Measurements from ENCODE around the gene KRTAP5-1.

KRTAP5-1 gene

DNA sequence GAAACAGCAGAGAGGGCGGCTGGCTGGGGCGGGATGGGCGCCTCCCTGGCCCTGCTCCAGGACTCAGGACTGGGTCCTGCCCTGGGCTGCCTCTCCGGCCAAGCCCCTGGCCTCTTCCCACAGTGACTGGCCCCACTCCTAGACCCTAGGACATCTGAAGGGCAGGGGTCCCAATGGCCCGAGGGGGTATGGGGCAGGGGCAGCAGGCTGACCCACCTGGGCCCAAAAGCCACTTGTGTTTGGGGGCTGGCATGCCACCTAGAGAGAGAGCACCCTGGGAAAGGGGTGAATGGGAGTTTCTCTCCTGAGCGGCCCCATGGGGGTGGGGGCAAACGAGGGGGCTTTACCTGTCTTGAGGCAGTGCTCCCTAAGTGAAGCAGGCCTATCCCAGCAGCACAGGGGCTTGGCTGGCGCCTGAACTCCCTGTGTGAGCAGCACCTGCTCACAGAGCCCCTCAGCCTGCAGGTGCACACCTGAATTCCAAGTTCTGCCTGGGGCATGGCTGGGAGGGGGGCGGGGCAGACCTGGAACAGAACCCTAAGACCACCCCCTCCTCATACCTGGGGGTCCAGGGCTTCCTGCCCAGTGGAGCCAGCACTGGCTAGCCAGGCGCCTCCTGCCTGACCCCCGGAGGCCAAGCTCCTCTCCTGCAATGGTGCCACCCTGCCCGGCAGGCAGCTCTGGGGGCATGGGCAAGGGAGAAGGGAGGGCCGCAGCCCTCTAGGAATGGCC, 29.9 kb downstream of the KRTAP5-1 start:
- peaks cover 10% of the 10 kb centered on the region for H3K4me1 ChIP-seq (ENCODE audit: control insufficient read depth, insufficient read depth, low read length)
- H3K4me3 ChIP-seq (ENCODE audit: insufficient read depth, low read depth, low read length), result no peak overlapping the region
- 82 to 83% methylated on average over 13 of the region's 13 CpGs for WGBS, 2 experiments
- no peak overlapping the region for H3K27ac ChIP-seq (ENCODE audit: insufficient read depth, low read depth, low read length, poor library complexity, severe bottlenecking)
- H3K9me3 ChIP-seq (ENCODE audit: control insufficient read depth, low read length), result no peaks in the 10 kb centered on the region
- peaks cover 49% of the 10 kb centered on the region for H3K27me3 ChIP-seq (ENCODE audit: control insufficient read depth, insufficient read depth, low read length, poor library complexity, severe bottlenecking)
- H3K36me3 ChIP-seq (ENCODE audit: control insufficient read depth, insufficient read depth, low read length), result no peaks in the 10 kb centered on the region

GRCh38 chr11:1553808-1554594, 31.1 kb downstream of the KRTAP5-1 start:
- no peak overlapping the region for H3K27ac ChIP-seq (ENCODE audit: insufficient read depth, low read depth, low read length, poor library complexity, severe bottlenecking)
- 59 to 65% methylated on average over 20 of the region's 20 CpGs for WGBS, 2 experiments
- H3K9me3 ChIP-seq (ENCODE audit: control insufficient read depth, low read length), result no peaks in the 10 kb centered on the region
- peaks cover 7% of the 10 kb centered on the region for H3K4me1 ChIP-seq (ENCODE audit: control insufficient read depth, insufficient read depth, low read length)
- no peak overlapping the region for H3K4me3 ChIP-seq (ENCODE audit: insufficient read depth, low read depth, low read length)
- no peaks in the 10 kb centered on the region for H3K36me3 ChIP-seq (ENCODE audit: control insufficient read depth, insufficient read depth, low read length)
- peaks cover 60% of the 10 kb centered on the region for H3K27me3 ChIP-seq (ENCODE audit: control insufficient read depth, insufficient read depth, low read length, poor library complexity, severe bottlenecking)

DNA sequence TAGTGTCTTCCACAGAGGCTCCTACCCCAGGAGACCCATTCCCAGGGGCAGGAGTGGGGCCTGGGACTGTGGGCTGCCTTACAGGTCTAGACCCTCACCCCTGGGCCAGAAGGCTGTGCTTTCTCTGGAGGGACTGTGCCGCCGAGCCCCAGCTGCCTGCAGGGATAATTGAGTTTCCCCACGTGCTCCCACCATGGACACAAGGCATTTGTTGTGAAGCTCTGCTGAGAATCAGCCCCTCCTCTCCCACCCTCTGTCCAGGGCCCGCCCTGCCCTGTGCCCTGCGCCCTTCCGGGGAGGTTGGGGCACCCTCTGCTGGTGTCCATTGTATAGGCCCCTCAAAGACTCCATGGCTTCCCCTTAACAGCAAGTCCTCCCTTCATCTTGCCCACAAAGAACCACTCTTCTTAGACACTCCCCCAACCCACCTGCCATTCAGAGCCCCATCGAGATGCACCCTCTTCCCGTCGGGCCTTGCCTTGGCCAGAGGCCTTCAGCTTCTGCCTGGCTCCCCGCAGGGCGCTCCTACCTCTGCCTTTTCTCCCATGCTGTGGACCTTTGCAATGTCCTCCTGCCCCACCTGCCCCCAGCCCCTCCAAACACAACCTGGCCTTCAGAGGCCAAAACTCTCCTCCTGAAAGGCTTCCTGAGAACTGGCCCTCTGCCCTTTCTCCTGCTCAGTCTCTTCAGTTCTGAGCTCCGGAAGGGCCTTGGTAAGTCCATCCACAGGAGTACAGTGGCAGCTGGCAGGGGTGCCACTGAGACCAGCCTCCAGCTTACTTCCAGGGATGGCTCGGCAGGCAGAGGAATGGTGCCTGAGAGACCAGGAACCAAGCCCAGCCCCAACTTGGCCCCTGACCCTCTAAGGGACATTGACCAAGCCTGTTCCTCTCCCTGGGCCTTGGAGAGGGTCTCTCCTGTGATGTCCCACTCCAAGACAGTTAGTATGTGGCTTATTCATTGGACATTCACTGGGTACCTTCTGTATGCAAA, 35.4 kb downstream of the KRTAP5-1 start:
- H3K36me3 ChIP-seq (ENCODE audit: control insufficient read depth, insufficient read depth, low read length), result no peaks in the 10 kb centered on the region
- no peak overlapping the region for H3K4me3 ChIP-seq (ENCODE audit: insufficient read depth, low read depth, low read length)
- H3K27me3 ChIP-seq (ENCODE audit: control insufficient read depth, insufficient read depth, low read length, poor library complexity, severe bottlenecking), result peaks cover 66% of the 10 kb centered on the region
- H3K9me3 ChIP-seq (ENCODE audit: control insufficient read depth, low read length), result no peaks in the 10 kb centered on the region
- no peak overlapping the region for H3K27ac ChIP-seq (ENCODE audit: insufficient read depth, low read depth, low read length, poor library complexity, severe bottlenecking)
- 80 to 81% methylated on average over 13 of the region's 13 CpGs for WGBS, 2 experiments
- H3K4me1 ChIP-seq (ENCODE audit: control insufficient read depth, insufficient read depth, low read length), result peaks cover 16% of the 10 kb centered on the region

DNA sequence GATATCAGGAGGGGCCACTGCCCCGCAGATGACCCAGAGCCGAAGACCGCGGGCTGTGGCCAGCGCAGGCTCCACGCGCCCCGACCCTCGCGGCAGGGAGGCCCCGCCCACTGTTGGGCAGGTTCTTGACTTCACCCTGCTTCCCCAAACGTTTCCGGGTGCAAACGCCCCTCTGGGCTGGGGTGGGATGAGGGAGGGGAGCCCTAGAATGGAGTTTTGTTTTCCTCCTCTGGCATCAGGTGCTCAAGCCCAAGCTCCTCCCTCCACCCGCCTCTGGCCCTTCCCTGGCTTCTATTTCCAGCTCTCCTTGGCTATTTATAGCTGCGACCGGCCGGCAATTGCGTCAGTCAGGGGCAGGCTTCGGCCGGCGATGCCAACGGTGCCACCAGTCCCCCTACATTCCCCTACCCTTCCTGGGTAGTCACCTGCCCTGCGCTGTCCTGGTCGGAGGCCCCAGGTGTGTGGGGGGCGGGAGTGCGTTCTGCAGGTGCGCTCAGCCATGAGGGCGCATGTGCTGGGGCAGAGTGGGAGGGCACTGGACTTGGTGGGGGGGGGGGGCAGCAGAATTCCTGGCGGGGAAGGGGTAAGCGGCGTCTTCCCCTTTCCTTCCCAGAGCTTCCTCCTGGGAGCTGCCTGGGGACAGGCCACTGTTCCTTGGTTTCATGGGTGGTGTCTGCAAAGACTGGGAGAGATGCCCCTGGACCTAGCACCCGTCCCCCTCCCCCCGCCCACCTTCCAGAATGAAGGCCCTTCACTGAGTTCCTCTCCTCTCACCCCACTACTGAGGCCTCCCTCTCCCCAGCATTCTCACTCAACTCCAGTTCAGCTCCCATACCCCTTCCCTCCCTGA, 36.6 kb downstream of the KRTAP5-1 start:
- H3K9me3 ChIP-seq (ENCODE audit: control insufficient read depth, low read length), result no peaks in the 10 kb centered on the region
- H3K27ac ChIP-seq (ENCODE audit: insufficient read depth, low read depth, low read length, poor library complexity, severe bottlenecking), result no peak overlapping the region
- H3K36me3 ChIP-seq (ENCODE audit: control insufficient read depth, insufficient read depth, low read length), result no peaks in the 10 kb centered on the region
- peaks cover 66% of the 10 kb centered on the region for H3K27me3 ChIP-seq (ENCODE audit: control insufficient read depth, insufficient read depth, low read length, poor library complexity, severe bottlenecking)
- no peak overlapping the region for H3K4me3 ChIP-seq (ENCODE audit: insufficient read depth, low read depth, low read length)
- WGBS, 2 experiments, result 17 to 19% methylated on average over 33 to 34 of the region's 34 CpGs
- peaks cover 16% of the 10 kb centered on the region for H3K4me1 ChIP-seq (ENCODE audit: control insufficient read depth, insufficient read depth, low read length)

GRCh38 chr11:1547467-1548098, 37.5 kb downstream of the KRTAP5-1 start:
- Histone ChIP-seq H3K36me3 (ENCODE audit: control insufficient read depth, insufficient read depth, low read length) (no peaks in the 10 kb centered on the region), H3K27ac (ENCODE audit: insufficient read depth, low read depth, low read length, poor library complexity, severe bottlenecking) (no peak overlapping the region), H3K4me1 (ENCODE audit: control insufficient read depth, insufficient read depth, low read length) (peaks cover 16% of the 10 kb centered on the region), H3K4me3 (ENCODE audit: insufficient read depth, low read depth, low read length) (peak overlapping the region; percentile 27), H3K9me3 (ENCODE audit: control insufficient read depth, low read length) (no peaks in the 10 kb centered on the region), H3K27me3 (ENCODE audit: control insufficient read depth, insufficient read depth, low read length, poor library complexity, severe bottlenecking) (peaks cover 64% of the 10 kb centered on the region)
- WGBS, 2 experiments, result 15 to 17% methylated on average over 29 to 33 of the region's 33 CpGs

DNA sequence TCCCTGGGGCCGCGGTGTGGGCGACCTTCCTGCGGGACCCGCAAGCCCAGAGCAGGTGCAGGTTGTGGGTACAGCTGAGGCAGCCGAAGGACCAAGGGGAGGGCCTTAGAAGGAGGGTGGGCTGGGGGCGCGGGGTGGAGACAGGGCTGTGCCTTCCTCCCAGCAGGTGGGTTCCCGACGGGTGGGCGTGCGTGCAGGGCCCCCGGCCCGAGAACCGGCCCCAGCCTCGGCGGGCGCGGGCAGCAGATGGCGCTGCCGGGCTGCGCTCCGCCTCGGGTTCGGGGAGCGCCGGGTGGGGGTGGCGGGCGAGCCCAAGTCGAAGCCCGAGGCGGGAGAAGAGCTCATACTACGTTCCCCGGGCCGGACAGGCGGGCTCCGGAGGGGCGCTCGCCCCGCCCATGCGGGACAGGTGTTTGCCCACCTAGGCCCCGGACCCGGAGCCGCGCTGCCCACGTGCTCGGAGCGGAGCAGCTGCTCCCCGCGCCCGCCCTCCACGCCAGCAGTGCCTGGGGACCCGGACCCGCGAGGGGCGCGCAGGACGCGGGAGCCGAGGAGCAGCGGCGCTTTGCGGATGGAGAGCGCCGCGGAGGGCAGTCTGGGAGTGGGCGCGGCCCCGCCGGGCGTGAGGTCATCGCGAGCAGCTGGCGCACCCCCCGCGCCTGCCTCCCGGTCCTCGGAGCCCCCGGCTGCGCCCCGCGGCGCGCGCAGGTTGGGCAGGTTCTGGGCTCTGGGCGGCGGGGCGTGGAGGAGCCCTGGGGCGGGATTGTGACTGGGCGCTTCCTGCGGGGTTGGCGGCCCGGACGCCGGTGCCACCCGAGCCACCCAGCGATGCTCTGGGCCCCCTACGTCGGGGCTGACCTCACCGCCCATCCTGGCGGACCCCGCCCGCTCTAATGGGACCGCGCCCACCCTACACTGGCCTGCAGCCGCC, 38.3 kb downstream of the KRTAP5-1 start:
- Histone ChIP-seq H3K4me1 (ENCODE audit: control insufficient read depth, insufficient read depth, low read length) (peaks cover 16% of the 10 kb centered on the region), H3K27ac (ENCODE audit: insufficient read depth, low read depth, low read length, poor library complexity, severe bottlenecking) (no peak overlapping the region), H3K4me3 (ENCODE audit: insufficient read depth, low read depth, low read length) (peak overlapping the region; percentile 27), H3K27me3 (ENCODE audit: control insufficient read depth, insufficient read depth, low read length, poor library complexity, severe bottlenecking) (peaks cover 60% of the 10 kb centered on the region), H3K9me3 (ENCODE audit: control insufficient read depth, low read length) (no peaks in the 10 kb centered on the region), H3K36me3 (ENCODE audit: control insufficient read depth, insufficient read depth, low read length) (no peaks in the 10 kb centered on the region)
- 3% methylated on average over 106 of the region's 106 CpGs for WGBS, 2 experiments

- Histone ChIP-seq H3K4me1 (ENCODE audit: control insufficient read depth, insufficient read depth, low read length) (peaks cover 16% of the 10 kb centered on the region), H3K36me3 (ENCODE audit: control insufficient read depth, insufficient read depth, low read length) (no peaks in the 10 kb centered on the region), H3K27ac (ENCODE audit: insufficient read depth, low read depth, low read length, poor library complexity, severe bottlenecking) (no peak overlapping the region), H3K9me3 (ENCODE audit: control insufficient read depth, low read length) (no peaks in the 10 kb centered on the region), H3K27me3 (ENCODE audit: control insufficient read depth, insufficient read depth, low read length, poor library complexity, severe bottlenecking) (peaks cover 62% of the 10 kb centered on the region), H3K4me3 (ENCODE audit: insufficient read depth, low read depth, low read length) (no peak overlapping the region)
- WGBS, 2 experiments, result 36 to 45% methylated on average over 18 of the region's 18 CpGs
Observed at GRCh38 chr11:1546077-1546535, 39.0 kb downstream of the KRTAP5-1 start.

DNA sequence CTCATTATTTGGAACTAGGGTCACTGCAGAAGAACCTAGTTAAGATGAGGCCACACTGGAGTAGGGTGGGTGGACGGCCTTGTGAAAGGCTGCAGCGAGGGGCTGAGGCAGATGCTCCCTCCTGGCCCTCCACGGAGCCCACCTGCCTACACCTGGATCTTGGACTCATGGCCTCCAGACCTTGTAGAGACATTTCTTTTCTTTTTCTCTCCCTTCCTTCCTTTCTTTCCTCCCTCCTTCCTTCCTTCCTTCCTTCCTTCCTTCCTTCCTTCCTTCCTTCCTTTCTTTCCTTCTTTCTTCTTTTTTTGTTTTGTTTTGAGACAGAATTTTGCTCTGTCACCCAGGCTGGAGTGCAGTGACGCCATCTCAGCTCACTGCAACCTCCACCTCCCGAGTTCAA, 39.7 kb downstream of the KRTAP5-1 start:
- no peaks in the 10 kb centered on the region for H3K9me3 ChIP-seq (ENCODE audit: control insufficient read depth, low read length)
- H3K36me3 ChIP-seq (ENCODE audit: control insufficient read depth, insufficient read depth, low read length), result no peaks in the 10 kb centered on the region
- peaks cover 16% of the 10 kb centered on the region for H3K4me1 ChIP-seq (ENCODE audit: control insufficient read depth, insufficient read depth, low read length)
- H3K27ac ChIP-seq (ENCODE audit: insufficient read depth, low read depth, low read length, poor library complexity, severe bottlenecking), result no peak overlapping the region
- no peak overlapping the region for H3K4me3 ChIP-seq (ENCODE audit: insufficient read depth, low read depth, low read length)
- H3K27me3 ChIP-seq (ENCODE audit: control insufficient read depth, insufficient read depth, low read length, poor library complexity, severe bottlenecking), result peaks cover 64% of the 10 kb centered on the region
- 85 to 90% methylated on average over 5 of the region's 5 CpGs for WGBS, 2 experiments
